Activated CD8-positive, alpha-beta T cell treated with anti-CD3 and anti-CD28 coated beads for 36 hours (primary cell): Measurements from ENCODE around the gene CTSC. TPM values are rescaled to one million over a fixed set of nuclear protein-coding genes. Genes with fewer than 3 reads are reported as not detected.

Experiments used
- ATAC-seq: fragments of 200-7000 bp; cut with Tn5 transposase; one replicate; pipeline ENCODE4 v1.10.0; 2021; ENCODE audit warnings: mild to moderate bottlenecking, moderate library complexity
- CTCF ChIA-PET: fragments of 350-600 bp; sonication (Branson Sonifier 250); formaldehyde crosslinking; loops from one replicate; lab custom pipeline; 2021; ENCODE audit warnings: antibody characterized with exemption; lab: Charles Lee
- POLR2A ChIA-PET: fragments of 350-600 bp; sonication (Branson Sonifier 250); formaldehyde crosslinking; loops from one replicate; lab custom pipeline; 2021; ENCODE audit warnings: antibody characterized with exemption; lab: Charles Lee
- DNase-seq: peaks from one replicate; pipeline ENCODE4 v3.0.0-alpha.2; 2020
- H3K27ac Mint-ChIP-seq: one replicate; pipeline ENCODE4 v1.8.0; 2021; ENCODE audit warnings: mild to moderate bottlenecking, mixed read lengths
- H3K27me3 Mint-ChIP-seq: one replicate; pipeline ENCODE4 v1.8.0; 2021; ENCODE audit warnings: mixed read lengths
- H3K36me3 Mint-ChIP-seq: one replicate; pipeline ENCODE4 v1.8.0; 2021; ENCODE audit warnings: low read depth, mixed read lengths
- H3K4me1 Mint-ChIP-seq: one replicate; pipeline ENCODE4 v1.8.0; 2021; ENCODE audit warnings: low read depth, mixed read lengths
- H3K4me3 Mint-ChIP-seq: one replicate; pipeline ENCODE4 v1.8.0; 2021; ENCODE audit warnings: mild to moderate bottlenecking, moderate library complexity, mixed read lengths
- H3K9me3 Mint-ChIP-seq: one replicate; pipeline ENCODE4 v1.8.0; 2021; ENCODE audit warnings: mixed read lengths
- intact Hi-C: fragments of 100-400 bp; cut with micrococcal nuclease; formaldehyde crosslinking; loops from one replicate; pipeline ENCODE4 v1.10.0; 2022
- total RNA-seq, 2 experiments: library from RNA; stranded (reverse); gene quantifications; one replicate each; pipeline ENCODE4 v1.2.3, GENCODE V29; 2021
- TF ChIP-seq, protein P1 (sequence below): fragments of 200-600 bp; IDR thresholded peaks from one replicate; pipeline ENCODE4 v1.8.0; 2022; ENCODE audit warnings: antibody characterized with exemption, mild to moderate bottlenecking

The CTSC gene
- total RNA-seq, 2 experiments from 2014 or later = 59.8 to 70.0 TPM

DNA sequence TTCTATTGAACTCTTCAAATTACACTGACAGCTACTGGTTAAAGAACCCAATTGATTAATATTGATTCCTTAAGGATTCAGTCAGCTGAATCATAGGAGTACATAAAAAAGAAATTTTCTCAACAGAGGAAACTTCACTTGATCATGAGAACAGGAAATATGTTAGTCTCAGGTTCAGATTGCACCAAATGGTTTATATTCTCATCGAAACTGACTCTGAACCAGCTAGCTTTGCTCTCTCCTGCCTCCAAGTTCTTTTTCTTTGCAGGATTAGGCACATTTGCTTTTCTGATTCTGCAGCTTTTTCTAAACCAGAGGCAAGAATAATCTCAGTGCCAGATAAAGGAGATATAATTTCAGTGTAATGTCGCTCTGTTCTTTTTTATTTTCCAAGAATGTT, 33.2 kb upstream of the CTSC start:
- ATAC-seq = no peak
- no peak overlapping the region for H3K27ac Mint-ChIP-seq

DNA sequence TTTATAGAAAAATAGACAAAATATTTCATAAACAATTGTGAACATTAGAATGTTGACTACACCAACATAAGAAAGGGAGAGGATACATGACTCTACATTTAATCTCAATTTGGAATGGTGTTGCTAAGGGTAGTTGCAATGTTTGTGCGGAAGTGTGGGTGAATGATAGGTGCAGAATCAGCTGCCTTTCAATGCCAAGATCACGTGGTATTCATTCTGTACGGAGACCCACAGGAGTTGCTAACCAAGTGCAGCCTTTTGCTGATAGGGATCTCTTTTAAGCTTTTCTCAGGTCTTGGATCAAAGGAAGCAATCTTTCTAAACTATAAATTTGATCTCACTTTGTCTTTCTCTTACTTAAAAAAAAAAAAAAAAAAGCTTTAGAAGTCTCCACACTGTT, 29.8 kb upstream of the CTSC start:
- H3K27me3 Mint-ChIP-seq = no peaks in the 10 kb centered on the region
- ChIA-PET CTCF (interaction anchor here (0.6 kb wide), 1 partner anchor 10 kb away, joined by 4 read pairs; no protein-coding TSS in a partner anchor), POLR2A (no interaction called here)
- ATAC-seq = no peak
- TF ChIP-seq, protein P1, sequence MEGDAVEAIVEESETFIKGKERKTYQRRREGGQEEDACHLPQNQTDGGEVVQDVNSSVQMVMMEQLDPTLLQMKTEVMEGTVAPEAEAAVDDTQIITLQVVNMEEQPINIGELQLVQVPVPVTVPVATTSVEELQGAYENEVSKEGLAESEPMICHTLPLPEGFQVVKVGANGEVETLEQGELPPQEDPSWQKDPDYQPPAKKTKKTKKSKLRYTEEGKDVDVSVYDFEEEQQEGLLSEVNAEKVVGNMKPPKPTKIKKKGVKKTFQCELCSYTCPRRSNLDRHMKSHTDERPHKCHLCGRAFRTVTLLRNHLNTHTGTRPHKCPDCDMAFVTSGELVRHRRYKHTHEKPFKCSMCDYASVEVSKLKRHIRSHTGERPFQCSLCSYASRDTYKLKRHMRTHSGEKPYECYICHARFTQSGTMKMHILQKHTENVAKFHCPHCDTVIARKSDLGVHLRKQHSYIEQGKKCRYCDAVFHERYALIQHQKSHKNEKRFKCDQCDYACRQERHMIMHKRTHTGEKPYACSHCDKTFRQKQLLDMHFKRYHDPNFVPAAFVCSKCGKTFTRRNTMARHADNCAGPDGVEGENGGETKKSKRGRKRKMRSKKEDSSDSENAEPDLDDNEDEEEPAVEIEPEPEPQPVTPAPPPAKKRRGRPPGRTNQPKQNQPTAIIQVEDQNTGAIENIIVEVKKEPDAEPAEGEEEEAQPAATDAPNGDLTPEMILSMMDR = no peak
- H3K4me3 Mint-ChIP-seq = no peak overlapping the region
- no peaks in the 10 kb centered on the region for H3K36me3 Mint-ChIP-seq
- peaks cover 17% of the 10 kb centered on the region for H3K4me1 Mint-ChIP-seq
- peak; percentile 5 for DNase-seq
- intact Hi-C loops = no loop called here
- no peaks in the 10 kb centered on the region for H3K9me3 Mint-ChIP-seq
- H3K27ac Mint-ChIP-seq = no peak overlapping the region

More for the DNA sequence above, 33.2 kb upstream of the CTSC start:
- TF ChIP-seq, protein P1 = no peak
- Mint-ChIP-seq H3K36me3 (peaks cover 6% of the 10 kb centered on the region), H3K9me3 (no peaks in the 10 kb centered on the region), H3K4me1 (peaks cover 7% of the 10 kb centered on the region), H3K4me3 (no peak overlapping the region), H3K27me3 (no peaks in the 10 kb centered on the region)
- intact Hi-C loops = no loop called here
- ChIA-PET POLR2A (no interaction called here), CTCF (interaction anchor here (1.1 kb wide), 1 partner anchor 26 kb away, joined by 3 read pairs; no protein-coding TSS in a partner anchor)
- DNase-seq = no peak

DNA sequence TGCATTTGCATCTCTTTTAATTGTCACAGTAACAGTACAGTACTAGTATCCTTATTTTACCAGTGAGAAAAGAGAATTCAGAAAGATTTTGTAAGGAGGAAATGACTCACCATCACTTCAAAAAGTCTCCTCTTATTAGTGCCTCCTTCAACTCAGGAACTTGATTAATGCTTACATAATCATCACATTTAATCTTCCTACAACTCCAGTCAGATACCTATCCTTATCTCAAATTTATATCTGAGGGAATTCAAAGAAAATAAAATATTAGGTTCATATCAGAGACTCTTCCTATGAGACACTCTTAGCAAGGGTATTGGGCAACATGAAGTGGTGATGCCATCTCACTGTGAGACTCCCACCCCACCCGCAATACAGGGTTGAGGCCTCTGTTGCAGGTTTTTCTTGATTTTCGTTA, 26.1 kb upstream of the CTSC start:
- POLR2A ChIA-PET = no interaction called here
- no peak for DNase-seq
- Mint-ChIP-seq H3K4me1 (peaks cover 29% of the 10 kb centered on the region), H3K27me3 (no peaks in the 10 kb centered on the region), H3K36me3 (no peaks in the 10 kb centered on the region), H3K9me3 (no peaks in the 10 kb centered on the region), H3K4me3 (no peak overlapping the region), H3K27ac (no peak overlapping the region)
- TF ChIP-seq, protein P1 = no peak
- CTCF ChIA-PET = no interaction called here
- intact Hi-C loops = no loop called here
- peak; percentile 66 for ATAC-seq

DNA sequence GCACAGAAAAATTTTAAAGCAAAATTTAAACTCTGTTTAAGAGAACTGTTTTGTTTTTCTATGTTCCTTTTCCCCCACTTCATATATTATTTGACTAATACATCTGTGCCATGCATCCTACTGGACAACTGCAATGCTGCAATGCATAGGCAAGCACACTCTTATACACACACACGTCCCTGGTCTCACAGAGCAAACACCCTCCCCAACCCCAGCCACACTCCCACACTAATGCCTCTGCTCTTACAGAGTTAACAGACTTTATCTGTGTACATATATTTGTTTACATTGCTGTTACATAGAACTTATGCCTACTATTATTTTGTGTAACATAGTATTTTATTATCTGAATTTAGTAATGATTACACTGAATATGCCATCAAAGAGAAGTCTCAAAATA, 25.5 kb upstream of the CTSC start:
- Mint-ChIP-seq H3K36me3 (no peaks in the 10 kb centered on the region), H3K27me3 (no peaks in the 10 kb centered on the region), H3K4me3 (no peak overlapping the region), H3K9me3 (no peaks in the 10 kb centered on the region), H3K4me1 (peaks cover 34% of the 10 kb centered on the region), H3K27ac (no peak overlapping the region)
- ChIA-PET CTCF (no interaction called here), POLR2A (no interaction called here)
- ATAC-seq (no peak), DNase-seq (no peak)
- TF ChIP-seq, protein P1 = no peak
- intact Hi-C loops = no loop called here

DNA sequence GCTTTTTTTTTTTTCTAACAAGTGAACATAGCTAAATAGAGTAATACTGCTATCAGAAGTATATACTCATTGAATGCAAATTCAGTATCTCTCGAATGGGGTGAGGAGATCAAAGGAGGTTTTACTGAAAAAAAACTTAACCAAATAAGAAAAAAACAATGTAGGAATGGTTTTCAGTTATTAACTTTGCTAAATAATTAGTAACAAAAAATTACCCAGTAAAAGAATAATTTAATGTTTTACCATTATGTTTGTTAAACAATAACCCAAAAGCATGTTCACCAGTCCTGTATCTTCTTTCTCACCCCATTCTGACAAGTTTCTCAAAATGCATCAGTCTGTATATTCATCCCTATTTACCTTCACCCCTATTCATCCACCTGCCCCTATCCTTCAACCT, 22.6 kb upstream of the CTSC start:
- intact Hi-C loops = no loop called here
- H3K27ac Mint-ChIP-seq = no peak overlapping the region
- TF ChIP-seq, protein P1 = no peak
- CTCF ChIA-PET = interaction anchor here (1.0 kb wide), 1 partner anchor 56 kb away, joined by 4 read pairs; no protein-coding TSS in a partner anchor
- no peaks in the 10 kb centered on the region for H3K27me3 Mint-ChIP-seq
- no peak for ATAC-seq
- H3K4me3 Mint-ChIP-seq = no peak overlapping the region
- H3K9me3 Mint-ChIP-seq = no peaks in the 10 kb centered on the region
- no peaks in the 10 kb centered on the region for H3K36me3 Mint-ChIP-seq
- peaks cover 46% of the 10 kb centered on the region for H3K4me1 Mint-ChIP-seq
- POLR2A ChIA-PET = no interaction called here
- no peak for DNase-seq
